ENCODE results near the gene ABTB1. TPM values are rescaled to one million over a fixed set of nuclear protein-coding genes. Genes with fewer than 3 reads are reported as not detected.

ABTB1 gene
- total RNA-seq, 1 experiment from 2014 or later: 3.6 TPM

GRCh38 chr3:127718916-127719290, 46.2 kb downstream of the ABTB1 start:
- Histone ChIP-seq H3K27me3 (ENCODE audit: low read length) (no peaks in the 10 kb centered on the region), H3K4me1 (ENCODE audit: insufficient read depth, low read length) (peaks cover 7% of the 10 kb centered on the region), H3K9ac (ENCODE audit: low read length) (no peak overlapping the region), H3K4me2 (ENCODE audit: low read length) (no peak overlapping the region), H3K4me3 (ENCODE audit: low read length) (no peak overlapping the region), H3K9me2 (replicated peaks; ENCODE audit: low read length) (no peaks in the 10 kb centered on the region), H2AFZ (ENCODE audit: low read length) (no peak overlapping the region), H3K27ac (ENCODE audit: low read length) (no peak overlapping the region), H3K79me2 (ENCODE audit: low read length) (no peaks in the 10 kb centered on the region), H3K9me3 (ENCODE audit: low read length) (no peaks in the 10 kb centered on the region), H3F3A (ENCODE audit: low read length, unreplicated experiment) (no peaks in the 10 kb centered on the region), H3K36me3 (ENCODE audit: low read depth, low read length) (no peaks in the 10 kb centered on the region), H4K20me1 (ENCODE audit: low read length) (no peaks in the 10 kb centered on the region)
- ChIA-PET POLR2A (ENCODE audit: unreplicated experiment) (no interaction called here), CTCF (no interaction called here)
- no peak for DNase-seq
- BruUV-seq (replicated peaks): no TSS peak
- intact Hi-C loops (cut with micrococcal nuclease): no loop called here
- TF ChIP-seq EZH2phosphoT487 (IDR thresholded peaks at IDR 0.05; ENCODE audit: borderline replicate concordance, low read length): no peak
- no peak for TF ChIP-seq CTCF (conservative IDR thresholded peaks at IDR 0.05; ENCODE audit: low read depth, low read length)
- no peak for TF ChIP-seq EZH2 (IDR thresholded peaks at IDR 0.05; ENCODE audit: low read length, unreplicated experiment)
- no peak for ATAC-seq

- no peaks in the 10 kb centered on the region for H3K79me2 ChIP-seq (ENCODE audit: low read length)
- no peaks in the 10 kb centered on the region for H3K27me3 ChIP-seq (ENCODE audit: low read length)
- no peak overlapping the region for H2AFZ ChIP-seq (ENCODE audit: low read length)
- no peak overlapping the region for H3K27ac ChIP-seq (ENCODE audit: low read length)
- H3F3A ChIP-seq (ENCODE audit: low read length, unreplicated experiment): no peaks in the 10 kb centered on the region
- no peaks in the 10 kb centered on the region for H3K9me2 ChIP-seq (replicated peaks; ENCODE audit: low read length)
- no TSS peak for BruUV-seq (replicated peaks)
- no peak overlapping the region for H3K4me3 ChIP-seq (ENCODE audit: low read length)
- H3K4me2 ChIP-seq (ENCODE audit: low read length): no peak overlapping the region
- ATAC-seq: no peak
- no peak for DNase-seq
- no peaks in the 10 kb centered on the region for H3K9me3 ChIP-seq (ENCODE audit: low read length)
- no peaks in the 10 kb centered on the region; the same call in 1 of the 2 replicates for H3K36me3 ChIP-seq (ENCODE audit: low read depth, low read length)
- TF ChIP-seq EZH2phosphoT487 (IDR thresholded peaks at IDR 0.05; ENCODE audit: borderline replicate concordance, low read length) (no peak), EZH2 (IDR thresholded peaks at IDR 0.05; ENCODE audit: low read length, unreplicated experiment) (no peak), CTCF (conservative IDR thresholded peaks at IDR 0.05; ENCODE audit: low read depth, low read length) (no peak)
- ChIA-PET CTCF (no interaction called here), POLR2A (ENCODE audit: unreplicated experiment) (no interaction called here)
- peaks cover 2% of the 10 kb centered on the region for H3K4me1 ChIP-seq (ENCODE audit: insufficient read depth, low read length)
- intact Hi-C loops (cut with micrococcal nuclease): no loop called here
- no peak overlapping the region for H3K9ac ChIP-seq (ENCODE audit: low read length)
- no peaks in the 10 kb centered on the region for H4K20me1 ChIP-seq (ENCODE audit: low read length)
These were observed 46.6 kb downstream of the ABTB1 start for GRCh38 chr3:127719369-127719768.

DNA sequence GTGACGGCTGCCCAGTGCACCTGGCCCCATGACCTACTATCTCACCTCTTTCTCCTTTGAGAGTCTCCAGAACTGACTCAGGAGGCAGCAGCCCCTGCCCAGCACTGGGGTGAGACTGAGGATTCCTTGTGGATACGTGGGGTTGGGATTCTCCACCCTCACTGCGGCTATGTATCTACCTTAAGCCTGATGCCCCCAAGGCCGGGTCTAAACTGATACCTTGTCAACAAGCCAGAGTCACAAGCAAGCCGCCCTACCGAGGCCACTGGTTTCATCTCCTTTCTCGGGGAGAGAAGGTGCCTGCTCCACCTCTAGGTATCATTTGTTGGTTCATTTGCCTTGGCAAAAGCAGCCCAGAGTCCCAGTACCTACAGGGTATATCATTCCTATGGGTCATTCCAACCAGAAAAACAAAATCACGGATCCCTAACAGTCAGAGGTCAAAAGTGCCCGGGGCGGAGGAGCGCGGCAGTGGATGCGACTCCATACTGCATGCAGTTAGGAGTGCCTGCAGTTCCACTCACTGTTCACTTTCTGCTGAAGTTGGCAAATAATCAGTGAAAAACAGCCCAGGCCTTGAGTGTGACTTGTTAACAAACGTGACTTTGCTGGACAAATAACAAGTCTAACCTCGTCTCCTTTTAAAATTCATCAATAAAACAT, 47.5 kb downstream of the ABTB1 start:
- no peaks in the 10 kb centered on the region; the same call in 1 of the 2 replicates for H3K36me3 ChIP-seq (ENCODE audit: low read depth, low read length)
- no peaks in the 10 kb centered on the region for H4K20me1 ChIP-seq (ENCODE audit: low read length)
- intact Hi-C loops (cut with micrococcal nuclease): no loop called here
- H3K9me2 ChIP-seq (replicated peaks; ENCODE audit: low read length): no peaks in the 10 kb centered on the region
- H3K9me3 ChIP-seq (ENCODE audit: low read length): no peaks in the 10 kb centered on the region
- DNase-seq (no peak), ATAC-seq (no peak)
- BruUV-seq (replicated peaks): no TSS peak
- H3K27me3 ChIP-seq (ENCODE audit: low read length): no peaks in the 10 kb centered on the region
- H3K9ac ChIP-seq (ENCODE audit: low read length): no peak overlapping the region
- H3K4me3 ChIP-seq (ENCODE audit: low read length): no peak overlapping the region
- no peaks in the 10 kb centered on the region for H3K4me1 ChIP-seq (ENCODE audit: insufficient read depth, low read length)
- no peak overlapping the region for H3K4me2 ChIP-seq (ENCODE audit: low read length)
- no peaks in the 10 kb centered on the region for H3K79me2 ChIP-seq (ENCODE audit: low read length)
- no peaks in the 10 kb centered on the region for H3F3A ChIP-seq (ENCODE audit: low read length, unreplicated experiment)
- ChIA-PET POLR2A (ENCODE audit: unreplicated experiment) (no interaction called here), CTCF (no interaction called here)
- H3K27ac ChIP-seq (ENCODE audit: low read length): no peak overlapping the region
- H2AFZ ChIP-seq (ENCODE audit: low read length): no peak overlapping the region
- TF ChIP-seq EZH2phosphoT487 (IDR thresholded peaks at IDR 0.05; ENCODE audit: borderline replicate concordance, low read length) (no peak), EZH2 (IDR thresholded peaks at IDR 0.05; ENCODE audit: low read length, unreplicated experiment) (no peak), CTCF (conservative IDR thresholded peaks at IDR 0.05; ENCODE audit: low read depth, low read length) (no peak)
